GM23338 (cell line): ENCODE data around the gene DAZ2.
"Not testable (repeated sequence)": the region's sequence is repeated elsewhere in the genome, so short reads cannot be mapped to it uniquely, and the experiment has no call there.

Experiments used
- CTCF ChIP-seq, 2 experiments: fragments of 200-600 bp in 1 of 2; sonication (generic) in 1 of 2; conservative IDR thresholded peaks; 2 replicates each; pipeline versions ENCODE4 v1.5.1 to v1.6.1; 2016 to 2017; ENCODE audit warnings: antibody characterized with exemption in 2 of 2, low read depth in 2 of 2, mild to moderate bottlenecking in 2 of 2, moderate library complexity in 1 of 2
- EZH2 ChIP-seq: fragments of 200-600 bp; sonication (generic); IDR thresholded peaks from one replicate; pipeline ENCODE4 v1.8.0; 2017; ENCODE audit warnings: antibody characterized with exemption, mild to moderate bottlenecking, low read depth; ENCODE audit not compliant: unreplicated experiment
- EZH2phosphoT487 ChIP-seq: fragments of 200-600 bp; sonication (generic); IDR thresholded peaks from one replicate; pipeline ENCODE4 v1.8.1; 2018; ENCODE audit warnings: antibody characterized with exemption; ENCODE audit not compliant: unreplicated experiment
- JUNB ChIP-seq: IDR thresholded peaks from one replicate; pipeline ENCODE4 v1.6.1; 2016; ENCODE audit warnings: antibody characterized with exemption; ENCODE audit not compliant: unreplicated experiment
- NANOG ChIP-seq: IDR thresholded peaks from 2 replicates; pipeline ENCODE4 v1.6.1; 2016; ENCODE audit warnings: antibody characterized with exemption, borderline replicate concordance
- POLR2AphosphoS5 ChIP-seq: IDR thresholded peaks from 2 replicates; pipeline ENCODE4 v1.6.1; 2016; ENCODE audit warnings: antibody characterized with exemption, low read depth
- REST ChIP-seq: IDR thresholded peaks from one replicate; pipeline ENCODE4 v1.6.1; 2018; ENCODE audit warnings: antibody characterized with exemption; ENCODE audit not compliant: unreplicated experiment
- ZNF114 ChIP-seq: fragments of 250-450 bp; sonication (Bioruptor Pico); IDR thresholded peaks from 2 replicates; pipeline ENCODE4 v1.5.0; 2020; ENCODE audit warnings: mild to moderate bottlenecking, moderate library complexity
- ZNF331 ChIP-seq: fragments of 250-450 bp; sonication (Bioruptor Pico); IDR thresholded peaks from 2 replicates; pipeline ENCODE4 v1.5.0; 2020; ENCODE audit warnings: low read depth, mild to moderate bottlenecking, moderate library complexity

GRCh38 chrY:23210681-23211080 is 8.7 kb upstream of the DAZ2 start:
- not testable (repeated sequence) for TF ChIP-seq CTCF (conservative IDR thresholded peaks at IDR 0.05; ENCODE audit: low read depth in 2 of 2); POLR2AphosphoS5; EZH2; REST; NANOG; EZH2phosphoT487; JUNB; ZNF114 (CRISPR knock-in tag); ZNF331 (CRISPR knock-in tag)
